GM18498 (cell line): Measurements from ENCODE around the gene OTUD3.
"Not testable (repeated sequence)": the region's sequence is repeated elsewhere in the genome, so short reads cannot be mapped to it uniquely, and the experiment has no call there.

ENCODE experiments used
- ATAC-seq: cut with Tn5 transposase; IDR thresholded peaks from one replicate; pipeline ENCODE4 v1.9.1; 2021; ENCODE audit warnings: mild to moderate bottlenecking, moderate library complexity; ENCODE audit not compliant: unreplicated experiment

Gene OTUD3

DNA sequence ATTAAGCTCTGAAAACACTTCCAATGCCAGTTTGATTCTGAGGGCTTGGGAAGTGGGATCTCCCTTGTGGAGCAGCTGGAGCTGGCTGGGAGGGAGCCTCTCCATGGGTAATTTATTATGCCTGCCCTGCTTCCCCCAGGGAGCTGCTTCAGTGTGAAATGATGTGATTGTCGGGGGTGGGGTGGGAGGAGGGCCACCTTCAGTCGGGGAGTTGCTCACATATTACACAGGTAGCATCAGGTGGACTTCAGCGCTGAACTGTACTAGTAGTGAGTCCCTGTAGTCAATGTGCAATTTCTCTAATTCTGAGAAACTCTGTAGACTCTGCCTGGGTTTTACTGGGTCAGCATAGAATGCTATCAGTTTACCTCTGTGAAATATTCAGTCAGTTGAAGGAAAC is 28.5 kb downstream of the OTUD3 start:
- no peak for ATAC-seq

DNA sequence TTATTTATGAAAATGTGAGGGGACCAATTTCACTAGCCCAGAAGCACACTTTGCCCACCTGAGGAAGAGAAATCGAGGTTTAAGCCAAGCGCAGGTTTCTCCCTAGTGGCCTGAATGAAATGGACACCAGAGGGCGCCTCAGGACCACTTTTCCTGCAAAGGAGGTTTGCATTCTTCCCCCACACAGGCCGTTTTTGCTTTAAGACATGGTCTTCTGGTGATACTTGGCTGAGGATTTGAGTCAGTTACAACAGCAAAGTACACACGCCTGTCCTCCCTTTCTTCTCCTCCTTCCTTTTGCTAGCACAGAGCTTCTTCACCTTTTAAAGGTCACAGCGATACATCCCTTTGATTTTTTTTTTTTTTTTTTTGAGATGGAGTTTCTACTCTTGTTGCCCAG is 35.9 kb downstream of the OTUD3 start:
- no peak for ATAC-seq

DNA sequence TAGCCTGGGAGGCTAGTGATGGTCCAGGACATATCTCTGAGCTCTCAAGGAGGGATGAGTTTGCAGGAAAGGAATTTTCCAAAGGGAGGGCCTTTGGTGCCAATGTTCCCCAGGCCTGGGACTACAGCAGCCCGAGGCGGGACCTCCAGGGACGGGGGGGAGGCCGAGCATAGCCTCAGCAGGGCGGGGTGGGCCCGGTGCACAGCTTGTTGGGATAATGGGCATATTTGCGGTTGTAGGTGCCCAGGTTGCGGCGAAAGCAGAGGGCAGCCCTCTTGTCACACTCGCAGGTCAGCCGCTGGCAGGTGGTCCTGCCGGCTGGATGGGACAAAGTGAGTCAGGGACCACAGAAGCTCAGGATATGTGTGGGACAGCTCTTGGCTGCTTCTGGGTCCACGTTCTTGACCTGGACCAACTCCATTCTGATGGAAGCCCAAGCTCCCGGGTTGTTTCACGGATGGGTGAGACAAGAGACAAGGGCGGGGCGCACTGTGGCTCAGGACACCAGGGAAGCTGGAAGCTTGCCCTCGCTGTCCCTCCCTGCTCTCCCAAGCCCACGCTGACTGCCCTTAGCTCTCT is 38.0 kb downstream of the OTUD3 start:
- ATAC-seq, result no peak

DNA sequence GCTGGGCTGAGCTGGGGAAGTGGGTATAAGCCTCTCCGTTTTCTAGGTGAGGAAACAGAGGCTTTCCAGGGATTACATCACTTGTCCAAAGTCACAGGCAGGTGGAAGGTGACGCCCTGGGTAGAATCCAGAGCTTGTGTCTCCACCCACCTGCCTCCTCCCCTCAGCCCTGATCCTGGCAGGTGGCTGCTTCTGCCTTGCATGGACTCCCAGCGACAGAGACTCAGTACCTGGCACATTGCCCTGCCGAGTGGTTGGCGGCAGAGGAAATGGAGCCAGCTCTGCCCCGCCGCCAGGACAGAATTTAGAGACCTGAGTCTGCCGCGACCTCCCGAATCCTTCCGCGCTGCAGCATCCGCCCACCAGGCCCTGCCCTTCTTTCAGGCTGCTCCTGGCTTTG is 39.1 kb downstream of the OTUD3 start:
- no peak for ATAC-seq

DNA sequence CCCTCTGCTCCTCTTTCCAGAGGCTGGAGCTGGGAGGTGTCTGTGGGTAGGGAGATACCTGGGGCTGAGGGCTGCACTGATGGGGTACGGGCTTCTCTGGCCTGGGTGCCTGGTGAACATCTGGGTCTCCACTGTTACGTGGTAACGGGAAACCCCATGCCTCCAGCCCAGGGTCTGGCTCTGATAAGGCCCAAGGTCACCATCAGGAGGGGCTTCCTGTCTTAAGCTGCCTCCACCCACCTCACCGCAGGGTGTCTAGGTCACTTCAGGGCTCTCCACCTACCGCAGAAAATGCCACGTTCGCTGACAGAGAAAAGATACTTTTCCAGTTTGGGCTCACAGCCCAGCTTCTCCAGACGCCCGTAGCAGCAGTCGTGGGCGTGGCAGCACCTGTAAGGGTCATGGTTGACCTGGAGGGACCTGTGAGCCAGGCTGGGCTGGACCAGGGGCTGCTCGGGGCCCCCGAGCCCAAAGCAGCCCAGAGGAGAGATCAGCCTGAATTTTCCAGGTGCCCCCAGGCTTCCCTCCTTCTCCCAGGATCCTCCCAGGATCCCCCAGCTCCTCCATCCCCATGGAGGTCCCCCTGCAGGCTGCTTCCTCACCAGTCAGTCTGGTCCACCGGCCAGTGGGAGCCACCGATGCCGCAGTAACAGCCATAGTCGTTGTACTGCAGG is 40.0 kb downstream of the OTUD3 start:
- no peak for ATAC-seq

DNA sequence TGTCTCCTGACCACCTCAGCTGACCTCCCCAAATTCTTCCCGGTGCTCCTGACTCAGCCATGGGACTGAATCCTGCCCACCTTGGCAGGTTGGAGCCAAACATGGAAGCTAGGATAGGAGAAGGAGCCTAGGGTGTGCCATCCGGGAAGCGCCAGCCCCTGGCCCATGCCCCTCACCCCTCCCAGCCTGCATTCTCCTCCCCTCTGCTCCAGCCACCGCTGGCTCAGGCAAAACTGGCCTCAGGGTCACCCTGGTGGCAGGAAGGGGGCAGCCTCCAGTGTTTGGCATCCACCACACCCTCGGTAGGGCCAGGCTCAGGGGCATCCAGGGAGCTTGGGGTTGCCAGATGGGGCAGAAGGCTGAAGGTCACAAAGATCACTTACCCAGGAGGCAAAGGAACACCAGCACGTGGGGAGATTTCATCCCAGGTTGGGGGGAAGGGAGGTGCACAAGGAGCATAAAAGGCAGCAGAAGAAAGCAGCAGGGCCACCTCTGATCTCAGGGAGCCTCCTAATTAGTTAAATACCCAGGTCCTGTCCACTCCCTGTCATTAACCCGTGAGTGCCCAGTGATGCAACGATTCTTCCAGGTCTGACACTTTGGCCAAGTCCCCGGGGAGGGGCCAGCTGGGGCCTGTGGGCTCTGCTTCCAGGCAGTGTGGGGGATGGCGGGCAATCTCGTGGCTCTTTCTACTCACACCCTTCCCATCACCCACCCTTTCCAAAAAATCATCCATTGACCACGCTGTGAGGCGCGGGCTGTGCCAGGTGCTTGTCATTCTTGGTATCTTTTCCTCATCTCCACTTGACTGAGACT is 41.1 kb downstream of the OTUD3 start, which contains the start of gene PLA2G2E:
Gene PLA2G2E (minus strand): TSS at position 481 of the 816 bp plus-strand sequence. CDS start 58 bp downstream, at position 423.
- ATAC-seq, result no peak

DNA sequence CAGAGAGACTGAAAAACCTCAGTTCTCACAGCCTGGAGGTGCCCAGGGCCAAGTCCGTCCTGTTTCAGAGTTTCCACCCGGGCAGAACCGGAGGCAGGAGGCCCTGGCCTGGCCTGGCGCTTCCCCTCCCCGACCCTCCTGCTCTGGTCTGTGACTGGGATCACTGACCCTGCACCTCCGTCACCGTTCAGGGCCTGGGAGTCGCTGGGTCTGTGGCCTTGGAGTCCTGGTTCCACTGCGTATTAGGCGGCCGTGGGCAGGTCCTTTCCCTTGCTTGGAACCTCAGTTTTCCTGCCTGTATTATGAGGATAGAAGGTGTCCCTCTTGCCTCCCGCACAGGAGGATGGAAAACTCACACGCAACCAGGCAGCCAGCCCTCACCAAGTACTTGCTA is 41.8 kb downstream of the OTUD3 start:
- ATAC-seq, result no peak

DNA sequence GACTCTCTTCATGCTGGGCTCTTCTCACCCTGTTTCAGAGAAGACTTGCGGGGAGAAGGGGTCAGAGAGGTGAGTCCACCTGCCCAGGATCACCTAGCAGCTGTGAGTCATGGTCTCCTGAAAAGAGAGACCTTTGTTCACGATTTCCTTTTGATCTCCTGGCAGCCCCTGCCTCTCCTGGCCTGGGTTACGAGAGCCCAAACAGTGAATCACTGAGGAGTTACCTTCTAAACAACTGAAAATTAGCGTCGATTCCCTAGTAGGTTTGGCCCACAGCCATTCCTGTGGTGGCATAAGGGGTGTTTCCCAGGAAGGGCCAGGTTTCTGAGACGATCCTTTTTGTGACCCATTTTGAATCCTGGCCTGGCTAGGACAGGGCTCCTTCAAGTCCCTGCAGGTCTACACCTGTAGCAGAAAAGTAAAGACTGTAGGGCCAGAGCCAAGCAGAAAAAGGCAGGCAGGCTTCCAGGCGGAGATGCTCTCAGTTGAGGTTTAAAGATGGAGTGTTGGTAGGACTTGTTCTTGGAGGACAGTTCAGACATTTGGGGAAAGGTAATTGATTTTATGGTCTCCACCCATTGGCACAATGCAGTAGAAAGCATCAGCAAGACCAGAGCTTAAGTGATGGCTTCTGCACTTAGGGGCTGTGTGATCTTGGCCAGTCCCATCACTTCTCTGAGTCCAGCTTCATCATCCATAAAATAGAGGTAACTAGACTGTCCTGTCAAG is 43.3 kb downstream of the OTUD3 start:
- ATAC-seq, result no peak

DNA sequence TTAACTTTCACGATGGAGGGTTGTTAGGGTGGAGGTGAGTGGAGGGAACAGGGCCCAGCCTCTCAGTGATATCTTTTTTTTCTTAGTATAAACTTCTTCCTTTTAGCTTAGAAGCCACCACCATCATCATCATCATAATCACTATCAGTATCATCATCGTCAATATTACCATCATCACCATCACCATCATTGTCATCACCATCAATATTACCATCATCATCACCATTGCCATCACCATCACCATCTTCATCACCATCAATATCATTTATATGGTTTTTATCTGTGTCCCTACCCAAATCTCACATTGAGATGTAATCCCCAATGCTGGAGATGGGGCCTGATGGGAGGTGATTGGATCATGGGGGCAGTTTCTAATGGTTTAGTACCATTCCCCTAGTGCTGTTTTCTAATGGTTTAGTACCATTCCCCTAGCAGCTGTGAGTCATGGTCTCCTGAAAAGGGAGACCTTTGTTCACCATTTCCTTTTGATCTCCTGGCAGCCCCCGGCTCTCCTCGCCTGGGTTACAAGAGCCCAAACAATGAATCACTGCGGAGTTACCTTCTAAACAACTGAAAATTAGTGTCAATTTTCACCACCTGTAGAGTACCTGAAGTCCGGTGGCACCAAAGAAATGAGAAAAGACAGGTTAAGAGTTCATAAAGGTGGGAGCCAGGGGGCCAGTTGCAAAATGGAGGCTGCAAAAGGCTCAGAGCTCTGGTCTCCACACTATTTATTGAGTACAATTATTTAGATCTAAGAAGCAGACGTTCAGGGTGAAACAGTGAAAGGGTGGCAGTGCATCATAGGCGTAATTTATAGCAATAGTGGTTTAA is 44.3 kb downstream of the OTUD3 start:
- ATAC-seq, result no peak

DNA sequence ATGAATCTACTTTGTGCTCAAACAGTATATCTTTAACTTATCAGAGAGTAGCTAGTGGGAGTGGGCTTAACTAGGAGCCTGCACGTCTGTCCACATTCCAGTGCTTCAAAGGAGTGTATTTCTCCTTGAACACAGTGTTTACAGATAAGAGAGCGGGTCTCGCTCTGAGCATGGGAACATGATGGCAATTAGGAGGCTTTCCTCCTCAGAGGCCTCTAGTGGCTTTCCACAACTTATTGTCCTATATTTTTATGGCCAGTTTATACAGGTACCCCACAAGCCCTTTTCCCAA is 44.9 kb downstream of the OTUD3 start:
- not testable (repeated sequence) for ATAC-seq

DNA sequence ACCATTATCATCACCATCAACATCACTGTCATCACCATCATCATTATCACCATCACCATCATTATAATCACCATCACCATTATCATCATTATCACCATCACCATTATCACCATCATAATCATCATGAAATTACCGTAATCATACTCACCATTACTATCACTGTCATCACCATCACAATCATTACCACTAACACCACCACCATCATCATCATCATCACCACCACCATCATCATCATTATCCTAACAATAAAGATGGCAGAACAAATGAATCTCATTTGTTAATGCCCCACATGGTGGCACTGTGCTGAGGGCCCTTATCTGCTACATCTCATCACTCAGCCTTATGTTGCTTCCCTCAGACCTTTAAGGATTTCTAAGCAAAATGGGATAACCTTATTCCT is 50.7 kb downstream of the OTUD3 start:
- no peak for ATAC-seq

DNA sequence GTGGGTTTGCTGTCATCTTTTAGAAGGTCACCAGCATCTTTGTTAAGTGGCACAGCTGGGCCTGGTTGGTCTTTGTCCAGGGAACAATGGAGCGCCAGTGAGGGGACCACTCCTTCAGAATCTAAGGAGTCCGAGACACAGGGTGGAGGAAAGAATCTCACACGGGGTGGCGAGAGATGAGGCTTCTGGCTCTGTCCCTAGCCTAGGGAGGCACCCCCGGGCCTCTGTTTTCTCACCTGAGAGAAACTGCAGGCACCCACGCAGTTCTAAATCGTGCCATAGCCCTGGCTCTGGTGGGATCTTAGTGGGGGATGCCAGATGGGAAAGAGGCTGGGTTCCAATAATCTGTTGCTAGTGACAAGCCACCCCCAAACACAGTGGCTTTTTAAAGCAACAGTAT is 52.1 kb downstream of the OTUD3 start:
- no peak for ATAC-seq

DNA sequence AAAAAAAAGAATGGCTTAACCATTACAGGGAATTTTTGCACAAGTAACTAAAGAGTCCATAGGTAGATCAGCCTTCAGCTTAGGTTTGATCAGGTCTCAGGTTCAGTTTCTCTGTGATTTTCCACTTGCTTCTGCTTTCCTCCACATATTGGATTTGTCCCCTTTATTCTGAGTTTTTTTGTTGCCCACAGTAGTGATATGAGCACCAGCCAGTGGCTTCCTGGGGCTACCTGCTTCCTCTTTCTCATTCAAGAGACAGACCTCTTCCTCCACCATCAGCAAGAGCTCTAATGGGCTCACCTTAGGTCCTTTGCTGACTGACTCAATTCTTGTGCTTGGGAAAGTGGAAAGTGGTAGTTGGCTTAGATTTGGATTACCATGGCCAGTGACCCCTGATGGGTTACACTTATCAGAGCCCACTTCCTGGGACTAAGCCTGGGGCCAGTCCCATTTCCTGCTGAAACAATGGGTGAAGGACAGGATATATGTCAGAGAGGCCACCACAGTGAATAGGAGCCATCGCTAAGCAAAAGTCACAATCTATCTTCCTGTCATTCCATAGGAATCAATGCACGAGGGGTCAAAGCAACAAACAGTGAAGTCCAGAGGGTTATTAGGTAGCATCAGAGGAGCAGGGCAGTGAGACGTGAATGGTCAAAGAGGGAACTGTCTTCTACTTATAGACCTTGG is 54.0 kb downstream of the OTUD3 start:
- ATAC-seq, result no peak

DNA sequence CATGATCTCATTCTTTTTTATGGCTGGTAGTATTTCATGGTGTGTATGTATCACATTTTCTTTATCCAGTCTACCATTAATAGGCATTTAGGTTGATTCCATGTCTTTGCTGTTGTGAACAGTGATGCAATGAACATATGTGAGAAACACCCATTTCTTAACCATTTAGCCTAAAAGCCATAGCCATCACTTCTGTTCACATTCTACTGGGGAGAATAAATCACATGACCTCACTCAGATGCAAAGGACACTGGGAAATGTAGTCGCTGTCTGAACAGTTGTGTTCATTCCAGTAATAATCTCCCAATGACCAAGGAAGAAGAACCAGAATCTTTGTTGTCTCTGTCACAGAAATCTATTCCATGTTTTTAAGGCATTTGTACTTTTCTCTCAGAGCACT is 56.3 kb downstream of the OTUD3 start:
- no peak for ATAC-seq

DNA sequence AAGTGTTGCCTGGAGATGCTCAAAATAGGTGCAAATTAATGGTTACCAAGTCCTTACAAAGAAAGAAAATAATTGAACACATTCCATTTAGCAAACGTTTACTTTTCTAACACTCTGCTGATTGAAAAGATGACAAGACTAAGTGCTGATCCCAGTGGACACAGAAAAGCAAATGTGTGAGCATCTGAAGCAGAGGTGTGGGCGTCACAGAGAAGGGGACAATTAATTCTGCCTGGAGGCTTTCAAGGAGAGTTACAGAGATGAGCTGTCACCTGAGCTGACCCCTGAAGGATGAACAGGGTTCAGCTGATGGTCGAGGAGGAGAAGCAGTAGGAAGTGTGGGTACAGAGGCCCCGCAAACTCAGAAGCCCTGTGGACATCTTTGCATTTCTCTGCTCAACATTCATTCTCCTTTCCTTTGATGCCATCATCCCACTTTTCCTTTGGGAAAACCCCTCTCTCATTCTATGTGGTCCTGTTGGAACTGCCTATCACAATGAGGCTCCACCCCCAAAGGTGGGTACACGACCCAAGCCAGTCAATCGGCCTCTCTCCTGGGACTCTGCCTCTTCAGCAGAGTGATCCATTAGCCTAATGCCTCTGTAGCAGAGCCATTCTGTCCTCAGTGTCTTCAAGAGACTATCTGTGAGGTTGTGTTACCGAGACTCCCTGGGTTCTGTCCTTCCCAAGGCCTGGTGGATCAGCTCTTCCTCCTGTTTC is 58.5 kb downstream of the OTUD3 start:
- no peak for ATAC-seq

DNA sequence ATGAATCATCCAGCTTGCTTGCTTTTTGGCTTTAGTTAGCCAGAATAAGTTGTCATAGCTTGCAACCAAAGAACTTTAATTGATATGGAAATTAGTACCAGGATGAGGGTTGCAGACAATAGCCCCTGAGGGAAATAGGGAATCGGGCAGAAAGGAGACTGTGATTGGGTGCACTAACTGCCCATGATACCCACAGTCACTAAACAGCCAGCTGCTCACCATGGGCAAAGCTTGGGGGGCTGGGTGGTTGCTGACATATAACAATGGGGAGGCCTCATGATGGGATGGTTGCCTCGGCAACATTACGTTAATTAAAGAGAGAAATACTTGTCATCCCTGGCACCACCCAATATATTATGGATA is 59.0 kb downstream of the OTUD3 start:
- no peak for ATAC-seq

DNA sequence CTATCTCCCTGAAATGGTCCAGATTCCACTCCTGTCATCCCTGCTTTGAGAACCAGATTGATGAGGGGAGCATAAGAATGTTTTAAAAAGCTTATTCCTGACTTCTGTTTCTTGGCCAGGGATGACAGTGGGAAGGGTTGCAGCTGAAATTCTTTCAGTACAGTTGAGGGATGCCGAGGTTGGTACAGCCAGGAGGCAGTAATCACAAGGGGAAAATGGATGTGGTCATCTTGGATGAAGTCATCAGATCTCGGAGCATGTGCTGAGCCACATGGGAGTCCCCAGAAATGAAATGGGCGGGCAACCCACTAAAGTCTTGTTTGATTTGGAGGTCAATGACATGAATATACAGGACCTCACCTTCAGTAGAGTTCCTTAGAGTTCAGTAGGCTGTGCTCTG is 59.9 kb downstream of the OTUD3 start:
- no peak for ATAC-seq

DNA sequence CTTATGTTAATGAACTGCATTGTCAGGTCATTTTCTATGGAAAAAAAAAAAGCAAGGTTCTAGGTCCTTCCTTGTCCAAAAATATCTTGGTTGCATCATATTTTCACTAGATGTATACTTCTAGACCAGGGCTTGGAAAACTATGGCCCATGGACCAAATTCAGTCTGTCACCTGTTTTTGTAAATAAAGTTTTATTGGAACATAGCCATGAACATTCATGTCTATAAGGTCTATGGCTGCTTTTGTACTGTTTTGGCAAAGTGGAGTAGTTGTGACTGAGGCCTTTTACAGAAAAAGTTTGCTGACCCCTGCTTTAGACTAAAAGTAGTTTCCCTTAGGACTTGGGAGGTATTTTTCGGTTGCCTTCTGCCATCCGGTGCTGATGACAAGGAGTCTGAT is 60.5 kb downstream of the OTUD3 start:
- ATAC-seq, result no peak

DNA sequence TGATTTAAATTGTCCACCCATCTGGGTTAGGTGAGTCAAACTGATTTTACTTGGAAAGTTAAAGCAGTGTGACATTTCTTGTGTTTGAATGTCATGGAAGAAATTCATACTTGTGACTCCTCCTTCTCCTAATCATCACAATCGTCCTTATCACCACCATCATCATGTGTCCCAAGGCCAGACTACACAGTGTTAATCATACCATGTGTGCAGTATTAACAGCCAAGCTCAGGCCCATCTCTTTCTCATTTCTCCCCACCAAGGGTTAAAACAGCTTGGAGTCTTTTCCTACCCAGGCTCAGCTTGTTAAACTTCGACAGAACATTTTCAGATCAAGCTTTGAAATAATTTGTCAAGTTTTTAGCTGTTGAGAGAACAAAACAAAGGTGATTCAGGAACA is 63.7 kb downstream of the OTUD3 start:
- no peak for ATAC-seq

DNA sequence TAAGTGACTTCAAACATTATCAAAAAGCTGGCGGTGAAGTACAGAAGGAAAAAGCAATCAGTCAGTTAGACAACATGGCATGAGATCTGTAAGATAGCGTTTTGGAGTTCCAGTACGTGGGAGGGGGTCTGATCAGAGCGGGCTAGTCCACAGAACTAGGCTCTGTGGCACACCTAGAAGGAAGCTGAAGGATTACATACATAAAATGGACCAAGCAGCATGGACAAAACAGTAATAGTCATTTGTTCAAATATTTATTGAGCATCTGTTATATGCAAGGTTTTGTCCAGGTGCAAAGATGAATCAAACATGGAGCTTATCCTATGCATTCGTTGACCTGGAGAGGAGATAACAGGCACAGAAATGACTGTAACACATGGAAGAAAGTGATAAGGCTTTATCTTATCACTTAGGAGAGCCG is 64.1 kb downstream of the OTUD3 start:
- no peak for ATAC-seq
